ENCODE data around the gene NAT10. TPM values are rescaled to one million over a fixed set of nuclear protein-coding genes. Genes with fewer than 3 reads are reported as not detected.

Gene NAT10
- total RNA-seq, 1 experiment from 2014 or later, result 103 TPM

GRCh38 chr11:34160049-34160721 is 54.8 kb downstream of the NAT10 start:
- Histone ChIP-seq H2BK12ac (ENCODE audit: insufficient read length, low read depth, low read length) (no peak overlapping the region), H3K27me3 (ENCODE audit: insufficient read depth, low read length) (no peaks in the 10 kb centered on the region), H3K27ac (ENCODE audit: insufficient read length, low read depth, low read length) (no peak overlapping the region), H3K14ac (ENCODE audit: insufficient read depth, low read length) (no peak overlapping the region), H3T11ph (ENCODE audit: low read length) (no peak overlapping the region), H4K8ac (replicated peaks; ENCODE audit: insufficient read length, low read depth, low read length) (no peak overlapping the region), H3K9me3 (ENCODE audit: control insufficient read depth, low read depth, low read length) (no peaks in the 10 kb centered on the region), H2BK120ac (ENCODE audit: low read depth, low read length, poor library complexity, severe bottlenecking) (no peak overlapping the region), H4K5ac (ENCODE audit: insufficient read length, low read depth, low read length) (no peak overlapping the region), H3K18ac (ENCODE audit: insufficient read length, low read depth, low read length) (no peak overlapping the region), H3K79me1 (ENCODE audit: insufficient read depth, low read depth, low read length, poor library complexity, severe bottlenecking) (no peaks in the 10 kb centered on the region), H3K56ac (ENCODE audit: insufficient read length, low read depth, low read length) (no peak overlapping the region), H4K91ac (ENCODE audit: insufficient read length, low read depth, low read length) (no peak overlapping the region), H2AK5ac (ENCODE audit: insufficient read length, low read length) (no peak overlapping the region), H3K23me2 (ENCODE audit: insufficient read length, low read depth, low read length, poor library complexity, severe bottlenecking) (no peaks in the 10 kb centered on the region), H3K4me2 (ENCODE audit: insufficient read depth, insufficient read length, low read length) (no peak overlapping the region), H3K4me1 (ENCODE audit: insufficient read depth, low read length) (no peaks in the 10 kb centered on the region), H2AFZ (ENCODE audit: low read length) (no peak overlapping the region), H3K4ac (ENCODE audit: low read depth, low read length) (no peak overlapping the region), H2BK5ac (ENCODE audit: insufficient read length, low read length) (no peak overlapping the region), H3K79me2 (ENCODE audit: insufficient read depth, low read length) (no peaks in the 10 kb centered on the region), H3K23ac (ENCODE audit: insufficient read length, low read depth, low read length) (no peak overlapping the region), H3K9ac (ENCODE audit: extremely low read depth, insufficient read length, low read length) (no peak overlapping the region), H2BK15ac (ENCODE audit: low read depth, low read length) (no peak overlapping the region), H4K20me1 (ENCODE audit: control insufficient read depth, insufficient read depth, insufficient read length) (no peaks in the 10 kb centered on the region), H2BK20ac (ENCODE audit: low read depth, low read length, poor library complexity, severe bottlenecking) (no peak overlapping the region)
- no peaks in the 10 kb centered on the region for H3K27me3 Mint-ChIP-seq (ENCODE audit: low read depth)
- H3K36me3 Mint-ChIP-seq (ENCODE audit: insufficient read depth in 1 of 3, low read depth in 3 of 3), result 0 out of 7 replicates have a peak, but pooled peaks cover 0 to 5% (median 0%) of the 10 kb centered on the region in 3 experiments
- no peaks in the 10 kb centered on the region for H3K4me1 Mint-ChIP-seq
- DNase-seq, result no peak
- no peaks in the 10 kb centered on the region for H3K9me3 Mint-ChIP-seq
- H3K27ac Mint-ChIP-seq, result no peak overlapping the region; a peak in 1 of 7 replicates
- no peak for TF ChIP-seq CTCF (conservative IDR thresholded peaks at IDR 0.05)
- no CpG with 5 or more reads among the region's 22 CpGs for WGBS (ENCODE audit: extremely low coverage, insufficient read length, low lambda C conversion rate)
- no peak overlapping the region for H3K4me3 Mint-ChIP-seq

Measured in H9 (cell line).